ENCODE measurements around the gene TRIOBP.

DNA sequence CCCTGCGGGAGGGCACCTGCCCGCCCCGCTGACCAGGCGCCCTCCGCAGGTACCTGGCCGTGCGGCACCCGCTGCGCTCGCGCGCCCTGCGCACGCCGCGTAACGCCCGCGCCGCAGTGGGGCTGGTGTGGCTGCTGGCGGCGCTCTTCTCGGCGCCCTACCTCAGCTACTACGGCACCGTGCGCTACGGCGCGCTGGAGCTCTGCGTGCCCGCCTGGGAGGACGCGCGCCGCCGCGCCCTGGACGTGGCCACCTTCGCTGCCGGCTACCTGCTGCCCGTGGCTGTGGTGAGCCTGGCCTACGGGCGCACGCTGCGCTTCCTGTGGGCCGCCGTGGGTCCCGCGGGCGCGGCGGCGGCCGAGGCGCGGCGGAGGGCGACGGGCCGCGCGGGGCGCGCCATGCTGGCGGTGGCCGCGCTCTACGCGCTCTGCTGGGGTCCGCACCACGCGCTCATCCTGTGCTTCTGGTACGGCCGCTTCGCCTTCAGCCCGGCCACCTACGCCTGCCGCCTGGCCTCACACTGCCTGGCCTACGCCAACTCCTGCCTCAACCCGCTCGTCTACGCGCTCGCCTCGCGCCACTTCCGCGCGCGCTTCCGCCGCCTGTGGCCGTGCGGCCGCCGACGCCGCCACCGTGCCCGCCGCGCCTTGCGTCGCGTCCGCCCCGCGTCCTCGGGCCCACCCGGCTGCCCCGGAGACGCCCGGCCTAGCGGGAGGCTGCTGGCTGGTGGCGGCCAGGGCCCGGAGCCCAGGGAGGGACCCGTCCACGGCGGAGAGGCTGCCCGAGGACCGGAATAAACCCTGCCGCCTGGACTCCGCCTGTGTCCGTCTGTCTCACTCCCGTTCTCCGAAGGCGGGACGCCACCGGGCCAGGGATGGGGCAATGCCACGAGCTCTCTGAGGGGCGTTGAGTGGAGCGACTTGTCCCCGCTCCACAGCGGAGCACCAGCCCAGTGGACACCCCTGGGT lies 128.1 kb downstream of the TRIOBP start:
- TF ChIP-seq, protein P1, sequence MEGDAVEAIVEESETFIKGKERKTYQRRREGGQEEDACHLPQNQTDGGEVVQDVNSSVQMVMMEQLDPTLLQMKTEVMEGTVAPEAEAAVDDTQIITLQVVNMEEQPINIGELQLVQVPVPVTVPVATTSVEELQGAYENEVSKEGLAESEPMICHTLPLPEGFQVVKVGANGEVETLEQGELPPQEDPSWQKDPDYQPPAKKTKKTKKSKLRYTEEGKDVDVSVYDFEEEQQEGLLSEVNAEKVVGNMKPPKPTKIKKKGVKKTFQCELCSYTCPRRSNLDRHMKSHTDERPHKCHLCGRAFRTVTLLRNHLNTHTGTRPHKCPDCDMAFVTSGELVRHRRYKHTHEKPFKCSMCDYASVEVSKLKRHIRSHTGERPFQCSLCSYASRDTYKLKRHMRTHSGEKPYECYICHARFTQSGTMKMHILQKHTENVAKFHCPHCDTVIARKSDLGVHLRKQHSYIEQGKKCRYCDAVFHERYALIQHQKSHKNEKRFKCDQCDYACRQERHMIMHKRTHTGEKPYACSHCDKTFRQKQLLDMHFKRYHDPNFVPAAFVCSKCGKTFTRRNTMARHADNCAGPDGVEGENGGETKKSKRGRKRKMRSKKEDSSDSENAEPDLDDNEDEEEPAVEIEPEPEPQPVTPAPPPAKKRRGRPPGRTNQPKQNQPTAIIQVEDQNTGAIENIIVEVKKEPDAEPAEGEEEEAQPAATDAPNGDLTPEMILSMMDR (IDR thresholded peaks at IDR 0.05): no peak
- no peak for TF ChIP-seq POLR2AphosphoS5 (IDR thresholded peaks at IDR 0.05)
- TF ChIP-seq EP300 (IDR thresholded peaks at IDR 0.05): no peak
